Transverse colon (tissue), 4 donors: ENCODE data around the gene CHKA. TPM values are rescaled to one million over a fixed set of nuclear protein-coding genes. Genes with fewer than 3 reads are reported as not detected.

Source experiments
- DNase-seq: peaks from one replicate; pipeline ENCODE4 v3.0.0-alpha.2; 2019
- H3K27ac ChIP-seq, 4 donors: fragments of 200-600 bp; sonication (generic); 2 replicates each; pipeline ENCODE4 v1.5.1; 2016 to 2018; ENCODE audit warnings: inconsistent platforms in 4 of 4
- H3K27me3 ChIP-seq: fragments of 200-600 bp; sonication (generic); 2 replicates; pipeline ENCODE4 v1.5.1; 2017; ENCODE audit warnings: inconsistent platforms
- H3K36me3 ChIP-seq, 4 donors: fragments of 200-600 bp; sonication (generic); 2 replicates each; pipeline ENCODE4 v1.5.1; 2017 to 2019; ENCODE audit warnings: inconsistent platforms in 4 of 4
- H3K4me1 ChIP-seq, 4 donors: fragments of 200-600 bp; sonication (generic); 2 replicates each; pipeline ENCODE4 v1.5.1; 2017 to 2020; ENCODE audit warnings: inconsistent platforms in 4 of 4
- H3K4me3 ChIP-seq, 4 donors: fragments of 200-600 bp; sonication (generic); 1 replicate in 1 of 4; 2 replicates in 3 of 4; pipeline versions ENCODE4 v1.5.1 to v1.6.1; 2017 to 2019; ENCODE audit warnings: inconsistent platforms in 4 of 4
- H3K9me3 ChIP-seq, 2 donors: fragments of 200-600 bp; sonication (generic); 2 replicates each; pipeline ENCODE4 v1.5.1; 2017 to 2019; ENCODE audit warnings: inconsistent platforms in 2 of 2
- EP300 ChIP-seq: sonication (generic); formaldehyde crosslinking; IDR thresholded peaks from one replicate; pipeline ENCODE4 v1.6.1; 2017; ENCODE audit warnings: antibody characterized with exemption, low read depth
- POLR2A ChIP-seq: fragments of 450-650 bp; IDR thresholded peaks from one replicate; pipeline ENCODE4 v1.6.1; 2016; ENCODE audit warnings: antibody characterized with exemption, mild to moderate bottlenecking, moderate library complexity
- POLR2AphosphoS5 ChIP-seq, 3 donors: sonication (generic); formaldehyde crosslinking; IDR thresholded peaks; one replicate each; pipeline ENCODE4 v1.6.1; 2016; ENCODE audit warnings: antibody characterized with exemption in 3 of 3
- WGBS, 2 donors: methylation state at CpG; one replicate each; pipeline ENCODE4 v1.1.5; 2018; ENCODE audit warnings: low coverage in 1 of 2; 5-methylcytosine and 5-hydroxymethylcytosine counted together
- in situ Hi-C, 4 donors: fragments of 200-750 bp; cut with MboI; loops; one replicate each; pipeline versions ENCODE4 v1.15.0 to v1.15.1; 2017; ENCODE audit warnings: low sequenced_read_pairs in 3 of 4, low pct_ligation_motif_present in 1 of 4, low pct_unique_long_range_greater_than_20kb in 1 of 4
- intact Hi-C: fragments of 100-400 bp; cut with DNase I; formaldehyde crosslinking; loops from one replicate; pipeline ENCODE4 v1.15.1; 2023; ENCODE audit warnings: low total_unique reads
- total RNA-seq, 4 donors: library from RNA; depleted of rRNA; stranded (reverse); fragments of >200 nt; gene quantifications; one replicate each; pipeline ENCODE4 v1.1.0, GENCODE V29; 2016
- TF ChIP-seq, protein P1 (sequence below), 5 experiments: fragments of 200-600 bp in 3 of 5; fragments of 450-650 bp in 2 of 5; sonication (generic) in 3 of 5; IDR thresholded peaks; 1 replicate in 2 of 5; 2 replicates in 3 of 5; pipeline ENCODE4 v1.5.1; 2016 to 2017; ENCODE audit warnings: antibody characterized with exemption in 5 of 5, inconsistent platforms in 3 of 5, mild to moderate bottlenecking in 2 of 5, moderate library complexity in 1 of 5

CHKA gene
- total RNA-seq, 4 donors from 2014 or later, result 41.6 to 253 (median 121) TPM

DNA sequence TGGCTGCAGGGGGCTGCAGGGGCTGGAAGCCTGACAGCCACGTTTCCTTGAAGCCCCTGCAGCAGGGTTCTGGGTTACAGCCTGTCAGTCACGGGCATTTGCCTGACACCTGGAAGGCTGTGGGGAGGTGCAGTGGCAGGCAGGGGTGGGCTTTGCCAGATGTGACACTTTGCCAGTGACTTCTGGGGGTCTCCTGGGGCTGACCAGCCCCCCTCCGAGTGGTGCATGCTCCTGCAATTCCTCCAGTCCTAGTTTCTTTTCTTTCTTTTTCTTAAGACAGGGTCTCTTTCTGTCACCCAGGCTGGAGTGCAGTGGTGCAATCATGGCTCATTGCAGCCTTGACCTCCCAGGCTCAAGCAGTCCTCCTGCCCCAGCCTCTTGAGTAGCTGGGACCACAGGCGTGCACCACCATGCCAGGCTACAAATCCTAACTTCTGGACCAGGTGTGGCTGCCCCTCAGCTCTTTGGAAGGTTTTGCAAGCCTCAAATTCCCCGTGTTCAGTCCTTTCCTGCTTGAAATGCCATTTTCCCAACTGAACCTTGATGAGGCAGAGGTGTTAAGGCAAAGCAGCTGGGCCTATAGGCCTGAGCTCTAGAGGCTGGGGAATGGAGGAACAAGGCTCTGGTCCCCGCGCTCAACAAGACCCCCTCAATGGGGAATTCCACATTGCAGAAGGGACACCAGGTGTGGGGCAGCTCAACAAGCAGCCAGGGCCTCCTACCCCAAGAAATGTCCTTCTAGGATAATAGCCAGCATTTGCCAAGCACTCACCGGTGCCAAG, 20.2 kb upstream of the CHKA start:
- no peaks in the 10 kb centered on the region for H3K9me3 ChIP-seq
- no peaks in the 10 kb centered on the region for H3K36me3 ChIP-seq
- intact Hi-C loops, result no loop called here
- in situ Hi-C loops, result no loop called here
- no peak overlapping the region for H3K4me3 ChIP-seq
- no peaks in the 10 kb centered on the region for H3K27me3 ChIP-seq
- WGBS, 2 donors, result 74% methylated on average over 4 to 8 of the region's 8 CpGs
- peaks cover 8 to 26% (median 9%) of the 10 kb centered on the region in 4 donors for H3K4me1 ChIP-seq
- H3K27ac ChIP-seq, result no peak overlapping the region
- DNase-seq, result no peak
- TF ChIP-seq POLR2A (no peak), EP300 (no peak), POLR2AphosphoS5 (IDR thresholded peaks at IDR 0.05) (no peak)
- TF ChIP-seq, protein P1, sequence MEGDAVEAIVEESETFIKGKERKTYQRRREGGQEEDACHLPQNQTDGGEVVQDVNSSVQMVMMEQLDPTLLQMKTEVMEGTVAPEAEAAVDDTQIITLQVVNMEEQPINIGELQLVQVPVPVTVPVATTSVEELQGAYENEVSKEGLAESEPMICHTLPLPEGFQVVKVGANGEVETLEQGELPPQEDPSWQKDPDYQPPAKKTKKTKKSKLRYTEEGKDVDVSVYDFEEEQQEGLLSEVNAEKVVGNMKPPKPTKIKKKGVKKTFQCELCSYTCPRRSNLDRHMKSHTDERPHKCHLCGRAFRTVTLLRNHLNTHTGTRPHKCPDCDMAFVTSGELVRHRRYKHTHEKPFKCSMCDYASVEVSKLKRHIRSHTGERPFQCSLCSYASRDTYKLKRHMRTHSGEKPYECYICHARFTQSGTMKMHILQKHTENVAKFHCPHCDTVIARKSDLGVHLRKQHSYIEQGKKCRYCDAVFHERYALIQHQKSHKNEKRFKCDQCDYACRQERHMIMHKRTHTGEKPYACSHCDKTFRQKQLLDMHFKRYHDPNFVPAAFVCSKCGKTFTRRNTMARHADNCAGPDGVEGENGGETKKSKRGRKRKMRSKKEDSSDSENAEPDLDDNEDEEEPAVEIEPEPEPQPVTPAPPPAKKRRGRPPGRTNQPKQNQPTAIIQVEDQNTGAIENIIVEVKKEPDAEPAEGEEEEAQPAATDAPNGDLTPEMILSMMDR (IDR thresholded peaks at IDR 0.05), result no peak

DNA sequence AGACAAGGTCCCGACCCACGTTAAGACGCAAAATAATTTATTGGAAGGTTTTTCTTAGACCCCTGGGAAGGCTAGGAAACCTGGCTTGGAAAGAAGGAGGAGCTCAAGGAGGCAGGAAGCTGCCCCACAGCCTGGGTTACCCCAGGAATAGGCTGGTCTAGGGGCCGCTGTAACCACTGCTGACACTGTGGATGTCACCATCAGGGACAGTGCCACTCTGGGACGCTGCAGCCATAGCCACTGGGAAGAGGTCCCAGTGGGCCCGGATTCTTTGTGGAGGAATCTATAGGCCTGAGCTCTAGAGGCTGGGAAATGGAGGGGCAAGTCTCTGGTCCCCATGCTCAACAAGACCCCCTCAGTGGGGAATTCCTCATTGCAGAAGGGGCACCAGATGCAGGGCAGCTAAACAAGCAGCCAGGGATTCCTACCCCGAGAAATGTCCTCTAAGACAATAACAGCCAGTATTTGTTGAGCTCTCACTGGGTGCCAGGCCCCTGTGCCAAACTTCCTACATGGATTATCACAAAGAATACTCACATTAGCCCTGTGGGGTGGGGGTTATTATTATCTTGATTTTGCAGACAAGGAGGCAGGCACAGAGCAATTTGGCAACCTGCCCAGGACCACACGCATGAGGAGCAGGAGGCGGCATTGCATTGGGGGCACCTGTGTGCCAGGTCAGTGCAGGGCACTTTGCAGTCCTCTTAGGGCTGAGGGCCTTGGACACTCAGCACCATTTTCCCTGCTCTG, 19.5 kb upstream of the CHKA start:
- no peak overlapping the region for H3K4me3 ChIP-seq
- no peak for DNase-seq
- no peaks in the 10 kb centered on the region for H3K36me3 ChIP-seq
- in situ Hi-C loops, result no loop called here
- no peak overlapping the region for H3K27ac ChIP-seq
- no peak for TF ChIP-seq EP300
- no peak for TF ChIP-seq POLR2A
- TF ChIP-seq, protein P1 (IDR thresholded peaks at IDR 0.05), result no peak
- no peak for TF ChIP-seq POLR2AphosphoS5 (IDR thresholded peaks at IDR 0.05)
- no peaks in the 10 kb centered on the region for H3K9me3 ChIP-seq
- intact Hi-C loops, result no loop called here
- H3K27me3 ChIP-seq, result no peaks in the 10 kb centered on the region
- H3K4me1 ChIP-seq, result peaks cover 2 to 19% (median 3%) of the 10 kb centered on the region in 4 donors
- 82 to 87% methylated on average over 5 to 7 of the region's 9 CpGs for WGBS, 2 donors

DNA sequence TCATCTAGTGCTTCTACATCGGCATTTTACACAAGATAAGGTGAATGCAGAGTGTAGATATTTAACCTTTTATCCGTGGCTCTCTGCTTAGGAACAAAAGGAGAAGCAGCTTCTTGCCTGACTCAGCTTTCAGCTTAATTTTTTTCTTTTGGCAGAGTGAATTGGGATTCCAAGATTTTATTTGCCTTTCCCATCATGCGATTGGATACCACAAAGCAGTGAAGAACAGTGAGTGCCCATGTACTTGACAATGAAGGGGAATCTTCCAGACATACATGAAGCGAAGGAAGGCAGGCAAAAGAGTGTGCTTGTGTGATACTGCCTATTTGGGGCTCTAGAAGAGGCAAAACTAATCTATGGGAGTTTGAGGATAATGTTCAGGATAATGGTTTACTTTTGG, 17.0 kb upstream of the CHKA start:
- Histone ChIP-seq H3K36me3 (no peaks in the 10 kb centered on the region), H3K4me1 (peaks cover 0 to 15% (median 0%) of the 10 kb centered on the region in 4 donors), H3K9me3 (no peaks in the 10 kb centered on the region), H3K27me3 (no peaks in the 10 kb centered on the region), H3K27ac (peak overlapping the region in 3 of 4 donors; percentile 22 to 55 (median 36)), H3K4me3 (peak overlapping the region in 1 of 4 donors; percentile 24)
- WGBS, 2 donors, result 29 to 42% methylated on average over 4 of the region's 4 CpGs
- in situ Hi-C loops (no loop called here), intact Hi-C loops (no loop called here)
- TF ChIP-seq POLR2A (no peak), POLR2AphosphoS5 (IDR thresholded peaks at IDR 0.05) (no peak), EP300 (no peak)
- TF ChIP-seq, protein P1 (IDR thresholded peaks at IDR 0.05), result no peak
- no peak for DNase-seq

DNA sequence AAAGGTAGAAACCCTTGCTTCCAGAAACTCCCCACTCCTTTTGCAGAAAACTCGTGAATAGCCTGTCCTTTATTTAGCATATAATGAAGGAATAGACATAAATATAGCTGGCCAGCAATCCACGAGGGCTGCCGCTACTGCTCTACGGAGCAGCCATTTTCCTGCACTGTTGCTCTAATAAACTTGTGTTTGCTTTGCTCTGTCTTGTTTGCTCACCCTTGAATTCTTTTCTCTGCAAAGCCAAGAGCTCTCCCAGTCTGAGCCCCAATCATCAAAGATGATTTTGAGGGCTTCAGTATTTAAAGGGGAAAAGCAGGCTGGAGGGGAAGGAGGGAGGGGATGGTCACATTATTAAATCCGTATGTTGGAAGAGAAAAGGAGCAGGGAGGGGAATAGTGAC, 16.6 kb upstream of the CHKA start:
- 31 to 39% methylated on average over 5 of the region's 5 CpGs for WGBS, 2 donors
- H3K9me3 ChIP-seq, result no peaks in the 10 kb centered on the region
- in situ Hi-C loops (no loop called here), intact Hi-C loops (no loop called here)
- no peak for TF ChIP-seq POLR2A
- TF ChIP-seq, protein P1 (IDR thresholded peaks at IDR 0.05), result no peak
- no peak for TF ChIP-seq POLR2AphosphoS5 (IDR thresholded peaks at IDR 0.05)
- TF ChIP-seq EP300, result no peak
- H3K4me3 ChIP-seq, result peak overlapping the region in 1 of 4 donors; percentile 24
- H3K27ac ChIP-seq, result peak overlapping the region in 3 of 4 donors; percentile 22 to 55 (median 36)
- H3K4me1 ChIP-seq, result peaks cover 0 to 15% (median 0%) of the 10 kb centered on the region in 4 donors
- DNase-seq, result no peak
- H3K27me3 ChIP-seq, result no peaks in the 10 kb centered on the region
- no peaks in the 10 kb centered on the region for H3K36me3 ChIP-seq
